ENCODE data around the gene ALKBH1. TPM values are rescaled to one million over a fixed set of nuclear protein-coding genes. Genes with fewer than 3 reads are reported as not detected.
A peak's percentile ranks its signal among the peaks of the same experiment; 100 is the strongest.
"Not testable (repeated sequence)": the region's sequence is repeated elsewhere in the genome, so short reads cannot be mapped to it uniquely, and the experiment has no call there.

The ALKBH1 gene, protein sequence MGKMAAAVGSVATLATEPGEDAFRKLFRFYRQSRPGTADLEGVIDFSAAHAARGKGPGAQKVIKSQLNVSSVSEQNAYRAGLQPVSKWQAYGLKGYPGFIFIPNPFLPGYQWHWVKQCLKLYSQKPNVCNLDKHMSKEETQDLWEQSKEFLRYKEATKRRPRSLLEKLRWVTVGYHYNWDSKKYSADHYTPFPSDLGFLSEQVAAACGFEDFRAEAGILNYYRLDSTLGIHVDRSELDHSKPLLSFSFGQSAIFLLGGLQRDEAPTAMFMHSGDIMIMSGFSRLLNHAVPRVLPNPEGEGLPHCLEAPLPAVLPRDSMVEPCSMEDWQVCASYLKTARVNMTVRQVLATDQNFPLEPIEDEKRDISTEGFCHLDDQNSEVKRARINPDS
- 10 to 100 TPM; 16.6 to 17.2 TPM for total RNA-seq

DNA sequence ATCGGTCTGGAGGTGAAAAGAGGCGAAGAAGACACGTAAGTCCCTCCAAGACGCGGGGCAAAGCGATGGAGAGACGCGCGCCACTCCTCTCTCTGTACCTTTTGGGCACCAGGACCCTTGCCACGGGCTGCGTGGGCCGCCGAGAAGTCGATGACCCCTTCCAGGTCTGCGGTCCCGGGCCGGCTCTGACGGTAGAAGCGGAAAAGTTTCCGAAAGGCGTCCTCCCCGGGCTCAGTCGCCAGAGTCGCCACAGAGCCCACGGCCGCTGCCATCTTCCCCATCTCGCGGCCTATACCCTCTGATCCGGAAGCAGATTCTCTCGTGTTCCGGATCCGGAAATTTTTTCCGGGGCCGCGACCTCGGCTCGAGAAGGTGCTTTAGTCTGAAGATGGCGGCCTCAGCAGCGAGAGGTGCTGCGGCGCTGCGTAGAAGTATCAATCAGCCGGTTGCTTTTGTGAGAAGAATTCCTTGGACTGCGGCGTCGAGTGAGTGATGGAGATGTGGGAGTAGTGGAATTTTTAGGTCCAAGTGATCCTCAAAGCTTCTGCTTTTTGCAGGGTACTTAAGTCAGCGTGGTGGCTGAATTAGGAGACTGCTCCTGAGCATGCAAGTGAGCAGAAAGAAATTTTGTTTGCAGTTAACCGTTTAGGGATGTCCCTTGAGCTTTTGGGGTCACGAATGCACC, at the start of gene ALKBH1, which contains the start of gene SLIRP:
TSS of gene ALKBH1 (minus strand) at position 300 of the 685 bp plus-strand sequence. CDS start at position 281, 19 bp downstream.
TSS of gene SLIRP (plus strand) at position 380 of the 685 bp plus-strand sequence. CDS start at position 389, 9 bp downstream.
- Mint-ChIP-seq H3K36me3 (peaks cover 32 to 33% of the 10 kb centered on the region in 2 donors), H3K27ac (peak within 1 kb of the TSS; percentile 91 to 98), H3K9me3 (no peaks in the 10 kb centered on the region)
- ATAC-seq (peak; percentile 96 to 100), DNase-seq (ENCODE audit: low spot score in 2 of 2) (peak; percentile 84 to 87)

DNA sequence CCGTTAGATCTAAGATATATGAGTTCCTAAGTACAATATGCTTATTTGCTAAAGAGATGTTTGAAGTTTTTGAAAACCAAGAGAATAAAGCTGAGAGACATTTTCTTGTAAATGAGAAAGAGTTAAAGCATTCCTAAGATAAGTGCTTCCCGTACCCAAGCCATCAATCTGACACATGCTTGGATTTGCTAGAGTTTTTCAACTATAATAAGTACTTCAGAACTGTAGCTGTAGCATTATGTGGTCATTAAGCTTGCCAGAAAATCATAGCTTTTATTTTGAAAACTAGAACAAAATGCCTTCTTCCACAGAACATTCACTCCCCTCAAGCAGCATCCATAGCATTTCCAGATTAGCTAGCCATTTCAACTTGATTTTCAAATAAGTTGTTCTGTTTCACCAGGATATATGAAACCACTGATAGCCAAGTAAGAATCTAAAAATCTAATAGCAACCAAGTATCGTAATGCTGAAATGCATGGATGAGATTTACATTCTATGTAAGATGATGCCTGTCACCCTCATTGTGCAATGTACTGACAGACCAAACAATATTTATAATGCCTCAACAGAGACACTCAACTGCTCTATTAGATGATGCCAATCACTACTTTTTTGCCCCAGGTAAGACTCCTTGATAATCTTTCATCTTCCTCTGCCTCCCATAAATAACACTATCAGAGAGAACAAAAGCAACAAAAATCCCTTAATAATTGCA, 45.1 kb upstream of the ALKBH1 start:
- DNase-seq (ENCODE audit: low spot score in 2 of 2), result no peak
- ATAC-seq, result no peak
- Mint-ChIP-seq H3K9me3 (no peaks in the 10 kb centered on the region), H3K27ac (peak overlapping the region in 1 of 2 donors; percentile 26), H3K36me3 (peaks cover 0 to 28% of the 10 kb centered on the region in 2 donors)

DNA sequence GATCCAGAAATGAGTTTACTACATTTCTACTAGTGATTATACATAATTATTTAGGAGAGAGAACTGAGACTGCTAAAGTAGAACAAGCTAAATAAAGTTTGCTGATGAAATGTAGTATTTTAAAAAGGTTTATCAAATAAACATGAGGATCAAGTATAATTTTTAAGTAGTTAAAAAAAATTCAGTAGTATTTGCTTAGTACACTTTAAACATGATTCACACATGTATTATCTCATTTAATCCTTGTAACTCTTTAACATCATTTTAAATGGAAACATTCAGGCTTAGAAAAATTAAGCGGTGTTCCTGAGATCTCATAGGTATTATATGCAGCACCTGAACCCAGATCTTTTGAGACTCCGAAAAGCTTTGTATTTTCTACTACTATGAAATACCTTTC, 44.4 kb upstream of the ALKBH1 start:
- no peak for ATAC-seq

DNA sequence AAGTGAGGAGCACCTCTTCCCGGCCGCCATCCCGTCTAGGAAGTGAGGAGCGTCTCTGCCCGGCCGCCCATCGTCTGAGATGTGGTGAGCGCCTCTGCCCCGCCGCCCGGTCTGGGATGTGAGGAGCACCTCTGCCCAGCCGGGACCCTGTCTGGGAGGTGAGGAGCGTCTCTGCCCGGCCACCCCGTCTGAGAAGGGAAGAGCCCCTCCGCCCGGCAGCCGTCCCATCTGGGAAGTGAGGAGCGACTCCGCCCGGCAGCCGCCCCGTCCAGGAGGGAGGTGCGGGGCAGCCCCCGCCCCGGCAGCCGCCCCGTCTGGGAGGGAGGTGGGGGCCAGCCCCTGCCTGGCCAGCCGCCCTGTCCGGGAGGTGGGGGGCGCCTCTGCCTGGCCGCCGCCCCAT, 39.6 kb upstream of the ALKBH1 start:
- H3K36me3 Mint-ChIP-seq, result peaks cover 0 to 17% of the 10 kb centered on the region in 2 donors
- not testable (repeated sequence) for DNase-seq (ENCODE audit: low spot score in 2 of 2); H3K27ac Mint-ChIP-seq; H3K9me3 Mint-ChIP-seq; ATAC-seq

More for the DNA sequence above, 44.4 kb upstream of the ALKBH1 start:
- no peak for DNase-seq (ENCODE audit: low spot score in 2 of 2)
- Mint-ChIP-seq H3K27ac (peak overlapping the region in 1 of 2 donors; percentile 26), H3K36me3 (peaks cover 0 to 22% of the 10 kb centered on the region in 2 donors), H3K9me3 (no peaks in the 10 kb centered on the region)

DNA sequence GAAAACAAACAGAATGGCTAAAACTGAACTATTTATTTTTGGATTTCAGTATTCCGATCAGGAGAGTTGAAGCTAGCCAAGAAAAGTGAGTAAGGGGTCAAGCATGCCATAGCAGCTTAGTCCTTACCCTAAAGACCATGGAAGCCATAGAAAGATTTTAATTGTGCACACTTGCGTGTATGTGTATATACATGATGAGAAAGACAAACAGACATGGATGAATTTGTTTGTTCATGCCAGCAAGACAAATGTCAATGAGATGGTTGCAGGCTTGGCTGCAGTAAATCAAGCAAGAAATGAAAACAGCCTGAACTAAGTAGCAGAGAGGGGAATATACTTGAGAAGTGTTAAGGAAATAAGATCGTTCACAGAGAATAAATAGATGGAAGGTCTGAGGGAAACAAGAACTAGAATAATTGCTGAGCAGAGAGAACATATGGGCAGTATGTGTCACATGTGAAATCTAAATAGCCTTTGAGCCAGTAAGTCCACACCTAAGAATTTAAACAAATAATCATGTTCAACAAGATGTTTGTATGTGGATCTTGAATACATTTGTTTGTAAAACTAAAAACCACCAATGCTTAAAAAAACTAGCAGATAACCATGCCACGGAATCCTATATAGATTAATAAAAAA, 38.4 kb upstream of the ALKBH1 start:
- Mint-ChIP-seq H3K9me3 (no peaks in the 10 kb centered on the region), H3K27ac (peak overlapping the region in 1 of 2 donors; percentile 25), H3K36me3 (peaks cover 0 to 27% of the 10 kb centered on the region in 2 donors)
- no peak for DNase-seq (ENCODE audit: low spot score in 2 of 2)
- no peak for ATAC-seq

DNA sequence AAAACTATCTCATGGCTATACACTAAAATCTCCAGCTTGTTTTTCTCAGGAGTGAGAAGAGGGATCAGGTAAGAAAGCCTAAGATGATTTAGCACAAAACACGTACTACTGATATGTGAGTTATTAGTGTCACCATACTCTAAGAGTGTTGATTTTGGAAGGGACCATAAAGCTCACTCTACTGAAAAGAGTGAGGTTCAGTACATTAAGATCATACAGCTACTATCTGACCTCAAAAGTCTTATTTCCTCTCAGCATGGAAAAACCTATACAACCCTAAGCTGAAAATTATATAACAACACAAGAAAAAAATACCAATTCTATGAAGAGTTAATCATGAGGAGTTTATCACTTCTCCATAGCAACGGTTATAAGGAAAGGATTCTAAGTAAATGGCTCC, 33.6 kb upstream of the ALKBH1 start:
- H3K9me3 Mint-ChIP-seq, result no peaks in the 10 kb centered on the region
- peak overlapping the region in 1 of 2 donors; percentile 83 for H3K27ac Mint-ChIP-seq
- no peak for DNase-seq (ENCODE audit: low spot score in 2 of 2)
- ATAC-seq, result peak in 1 of 2 donors; percentile 60
- H3K36me3 Mint-ChIP-seq, result peaks cover 0 to 34% of the 10 kb centered on the region in 2 donors

DNA sequence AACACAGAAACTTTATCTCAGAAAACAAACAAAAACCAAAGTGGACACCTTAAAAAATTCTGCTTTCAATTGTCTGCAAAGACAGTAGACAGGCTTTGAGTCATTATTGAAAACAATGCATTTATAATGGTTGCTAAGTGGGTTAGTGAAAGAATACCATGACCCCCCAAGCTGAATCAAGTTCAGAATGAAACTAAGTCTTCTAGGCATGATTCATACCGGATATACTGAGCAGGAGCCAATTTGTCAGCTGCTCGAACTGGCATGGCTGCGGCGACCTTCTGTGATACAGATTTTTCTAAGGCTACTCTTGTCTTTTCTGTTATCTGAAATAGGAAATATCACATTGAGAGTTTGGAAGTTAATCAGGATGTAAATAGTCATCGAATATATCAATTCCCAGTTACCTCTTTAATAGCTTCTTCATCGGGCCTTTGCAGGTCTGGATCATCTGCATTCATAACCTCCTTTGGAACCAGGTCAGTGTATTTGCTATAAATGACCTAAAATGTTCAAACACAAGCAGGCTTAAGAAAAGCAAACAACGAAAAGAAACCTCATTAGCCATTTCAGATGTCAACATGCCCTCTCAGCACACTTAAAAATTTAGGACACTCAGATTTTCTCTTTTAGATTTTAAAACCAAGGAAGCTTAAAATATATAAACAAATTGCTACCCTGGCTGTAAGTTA, 30.9 kb upstream of the ALKBH1 start:
- no peaks in the 10 kb centered on the region for H3K9me3 Mint-ChIP-seq
- DNase-seq (ENCODE audit: low spot score in 2 of 2), result peak in 1 of 2 donors; percentile 15
- peak; percentile 77 to 80 for ATAC-seq
- peak overlapping the region in 1 of 2 donors; percentile 95 for H3K27ac Mint-ChIP-seq
- H3K36me3 Mint-ChIP-seq, result peaks cover 0 to 28% of the 10 kb centered on the region in 2 donors

DNA sequence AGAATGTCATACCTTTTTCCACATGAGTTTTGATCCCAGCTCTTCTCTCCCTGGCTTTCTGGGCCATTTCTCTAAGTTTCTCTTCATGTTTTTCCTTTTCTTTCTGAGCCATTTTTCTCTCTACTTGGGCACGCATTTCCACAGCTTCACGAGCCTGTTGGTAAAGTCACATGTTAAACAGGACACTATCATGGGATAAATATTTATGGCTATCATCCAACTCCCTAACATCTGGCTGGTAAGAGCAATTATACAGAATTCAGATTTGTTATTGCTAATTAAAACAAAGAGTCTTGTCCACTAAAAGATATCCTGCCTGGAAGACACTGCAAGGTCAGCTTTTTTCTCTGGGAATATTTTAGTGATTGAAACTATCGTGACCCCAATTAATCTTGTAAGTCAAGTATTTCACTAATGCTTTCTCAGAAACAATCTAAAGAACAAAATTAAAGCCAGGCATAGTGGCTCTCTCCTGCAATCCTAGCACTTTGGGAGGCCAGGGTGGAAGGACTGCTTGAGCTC, 23.2 kb upstream of the ALKBH1 start:
- H3K36me3 Mint-ChIP-seq, result peaks cover 10 to 15% of the 10 kb centered on the region in 2 donors
- DNase-seq (ENCODE audit: low spot score in 2 of 2) (no peak), ATAC-seq (no peak)
- H3K9me3 Mint-ChIP-seq, result no peaks in the 10 kb centered on the region
- no peak overlapping the region for H3K27ac Mint-ChIP-seq

DNA sequence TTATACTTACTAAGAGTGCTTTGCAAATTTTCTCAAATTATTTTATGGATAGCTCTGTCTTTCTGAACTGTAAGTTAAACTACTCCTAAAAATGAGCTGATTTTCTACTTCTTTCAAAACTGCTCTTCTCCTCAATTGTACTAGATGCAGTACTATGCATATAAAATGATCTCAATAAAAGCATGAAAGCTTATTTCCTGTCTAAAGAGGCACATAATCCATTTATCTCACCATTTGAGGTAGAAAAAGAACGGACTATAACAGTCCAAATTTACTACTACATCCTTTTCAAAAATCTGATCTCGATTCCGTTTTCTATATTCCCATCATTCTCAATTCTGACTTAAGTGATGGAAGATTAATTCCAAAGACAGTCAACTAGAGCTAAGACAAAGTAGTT, 14.5 kb upstream of the ALKBH1 start:
- no peaks in the 10 kb centered on the region for H3K9me3 Mint-ChIP-seq
- peaks cover 2 to 54% of the 10 kb centered on the region in 2 donors for H3K36me3 Mint-ChIP-seq
- ATAC-seq (no peak), DNase-seq (ENCODE audit: low spot score in 2 of 2) (no peak)
- H3K27ac Mint-ChIP-seq, result peak overlapping the region in 1 of 2 donors; percentile 57

DNA sequence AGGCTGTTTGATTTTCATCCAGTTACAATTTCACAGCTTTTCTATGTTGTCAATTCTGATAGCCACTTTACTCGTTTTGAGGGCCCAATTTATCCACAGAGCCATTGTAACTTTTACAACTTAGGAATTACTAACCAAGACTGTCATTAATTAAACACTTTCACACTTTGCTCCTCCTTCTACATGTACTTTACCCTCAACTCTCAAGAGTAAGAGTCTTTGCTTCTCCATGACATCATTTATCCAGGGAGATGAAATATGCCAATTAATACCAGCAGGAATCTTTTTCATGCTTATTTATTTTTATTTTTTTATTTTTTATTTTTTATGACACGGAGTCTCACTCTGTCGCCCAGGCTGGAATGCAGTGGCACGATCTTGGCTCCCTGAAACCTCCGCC, 13.6 kb upstream of the ALKBH1 start:
- H3K9me3 Mint-ChIP-seq, result no peaks in the 10 kb centered on the region
- DNase-seq (ENCODE audit: low spot score in 2 of 2), result no peak
- no peak for ATAC-seq
- no peak overlapping the region for H3K27ac Mint-ChIP-seq
- peaks cover 0 to 51% of the 10 kb centered on the region in 2 donors for H3K36me3 Mint-ChIP-seq

DNA sequence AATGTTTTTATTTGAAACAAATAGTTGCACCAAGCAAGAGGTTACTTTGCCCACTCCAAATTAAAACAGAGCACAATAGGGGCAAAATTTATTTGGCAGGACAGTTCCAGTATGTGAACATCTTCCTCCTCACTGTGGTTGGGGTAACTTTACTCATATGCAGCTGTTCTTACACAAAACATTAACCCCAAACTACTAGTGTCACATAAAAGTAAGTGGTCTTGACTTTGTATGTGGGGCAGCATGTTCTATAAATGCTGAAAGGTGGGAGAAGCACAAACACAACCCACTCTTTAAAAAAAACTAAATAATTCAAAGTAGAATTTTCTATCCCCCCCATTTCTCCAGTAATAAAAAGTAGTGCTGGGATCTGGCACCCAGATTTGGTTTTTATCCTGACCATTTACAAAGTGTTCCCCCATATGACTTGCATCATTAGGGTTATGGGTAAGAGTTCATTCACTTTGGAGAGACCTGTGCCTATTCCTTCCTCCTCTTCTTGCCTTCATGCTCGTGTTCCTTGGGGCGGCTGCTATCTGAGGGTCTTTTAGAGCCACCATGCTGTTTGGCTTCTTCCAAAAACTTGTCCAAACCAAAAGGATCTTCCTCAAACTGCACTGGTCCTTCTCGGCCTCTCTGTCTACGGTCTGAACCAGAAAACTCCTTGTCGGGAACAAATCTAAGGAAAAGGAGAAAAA, 9.9 kb upstream of the ALKBH1 start:
- H3K36me3 Mint-ChIP-seq, result peaks cover 8 to 49% of the 10 kb centered on the region in 2 donors
- no peak for ATAC-seq
- DNase-seq (ENCODE audit: low spot score in 2 of 2), result no peak
- no peaks in the 10 kb centered on the region for H3K9me3 Mint-ChIP-seq
- H3K27ac Mint-ChIP-seq, result peak overlapping the region; percentile 16 to 87

DNA sequence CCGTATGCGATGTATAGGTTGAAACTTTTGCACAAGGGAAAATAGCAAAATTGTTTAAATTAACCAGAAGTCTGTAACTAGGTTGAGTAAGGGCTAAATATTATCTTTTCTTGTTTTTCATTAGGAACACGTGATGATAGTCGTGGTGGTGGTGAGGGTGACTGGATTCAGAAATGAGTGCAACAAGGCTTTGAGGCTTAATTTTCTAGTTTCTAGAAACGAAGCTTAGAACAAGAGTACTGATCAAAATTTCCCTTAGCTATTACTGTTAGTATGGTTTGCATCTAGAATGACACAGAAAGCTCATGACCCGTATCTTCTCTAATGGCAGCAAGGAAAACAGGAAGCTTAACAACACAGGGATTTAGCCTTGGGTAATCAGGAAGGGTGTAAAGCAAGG, 7.1 kb upstream of the ALKBH1 start:
- no peaks in the 10 kb centered on the region for H3K9me3 Mint-ChIP-seq
- H3K36me3 Mint-ChIP-seq, result peaks cover 14 to 38% of the 10 kb centered on the region in 2 donors
- DNase-seq (ENCODE audit: low spot score in 2 of 2) (no peak), ATAC-seq (peak; percentile 63 to 88)
- peak overlapping the region; percentile 61 to 92 for H3K27ac Mint-ChIP-seq

DNA sequence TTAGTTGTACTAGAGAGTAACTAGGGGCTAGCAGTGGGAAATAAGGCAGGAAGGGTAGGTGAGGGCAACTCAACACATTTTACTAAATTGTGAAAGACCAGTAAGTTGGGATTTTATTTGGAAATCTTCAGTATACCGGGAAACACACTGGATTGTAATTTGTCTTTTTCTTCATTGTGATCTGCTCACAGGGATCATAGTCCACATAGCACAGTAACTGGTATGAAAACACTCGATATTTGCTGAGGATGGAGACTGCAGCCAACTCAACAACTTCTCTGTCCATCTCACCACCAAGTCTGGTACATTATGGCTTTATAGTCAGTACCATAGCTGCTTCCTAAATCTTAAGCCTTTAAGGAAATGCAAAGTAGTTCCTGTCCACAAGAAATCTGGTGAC, 2.5 kb upstream of the ALKBH1 start:
- no peaks in the 10 kb centered on the region for H3K9me3 Mint-ChIP-seq
- DNase-seq (ENCODE audit: low spot score in 2 of 2), result no peak
- H3K36me3 Mint-ChIP-seq, result peaks cover 40 to 43% of the 10 kb centered on the region in 2 donors
- ATAC-seq, result no peak
- H3K27ac Mint-ChIP-seq, result peak overlapping the region; percentile 57 to 91

DNA sequence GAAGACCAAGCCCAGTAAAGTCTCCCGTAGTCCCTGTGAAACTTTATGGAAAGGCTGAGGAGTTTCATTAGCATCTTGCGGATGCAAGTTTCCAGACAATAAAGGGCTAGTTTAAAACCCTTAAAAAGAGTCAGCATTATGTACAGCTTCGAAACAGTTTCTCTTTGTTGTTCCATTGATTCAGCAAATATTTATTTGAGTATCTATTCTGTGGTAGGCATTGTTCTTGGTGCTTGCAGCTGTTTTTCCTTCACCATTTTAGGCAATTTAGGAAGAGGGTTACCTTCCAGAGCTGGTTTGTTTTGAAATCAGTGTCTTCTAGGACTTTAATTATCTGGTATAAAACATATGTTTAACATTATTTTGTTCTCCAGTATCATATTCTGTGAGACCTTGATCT, 1.6 kb upstream of the ALKBH1 start:
- peaks cover 32 to 33% of the 10 kb centered on the region in 2 donors for H3K36me3 Mint-ChIP-seq
- no peaks in the 10 kb centered on the region for H3K9me3 Mint-ChIP-seq
- ATAC-seq (no peak), DNase-seq (ENCODE audit: low spot score in 2 of 2) (no peak)
- peak overlapping the region; percentile 91 to 98 for H3K27ac Mint-ChIP-seq

DNA sequence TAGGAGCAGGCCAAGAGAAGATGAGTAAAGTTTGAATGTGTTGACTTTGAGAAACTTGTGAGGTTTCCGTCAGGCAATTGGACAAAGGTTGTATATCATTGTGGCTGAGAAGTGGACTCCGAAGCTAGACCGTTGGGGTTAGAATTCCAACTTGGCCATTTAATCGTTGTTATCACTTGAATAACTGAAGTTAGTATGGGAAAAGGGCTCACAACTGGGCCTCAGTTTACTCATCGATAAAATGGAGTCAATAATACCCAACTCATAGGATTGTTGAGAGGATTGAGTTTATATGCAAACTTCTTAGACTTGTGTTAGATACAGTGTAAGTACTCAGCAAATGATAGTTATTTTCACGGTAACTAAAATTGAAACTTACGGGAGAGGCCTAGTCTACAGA, 926 bp upstream of the ALKBH1 start:
- ATAC-seq, result no peak
- Mint-ChIP-seq H3K9me3 (no peaks in the 10 kb centered on the region), H3K36me3 (peaks cover 32 to 33% of the 10 kb centered on the region in 2 donors), H3K27ac (peak overlapping the region; percentile 91 to 98)
- no peak for DNase-seq (ENCODE audit: low spot score in 2 of 2)

All from activated naive CD4-positive, alpha-beta T cell treated with anti-CD3 and anti-CD28 coated beads, Interleukin-2, amount 50 U/mL, for 72 hours (primary cell).